SJSA1 (cell line): Measurements from ENCODE around the gene OPRL1. TPM values are rescaled to one million over a fixed set of nuclear protein-coding genes. Genes with fewer than 3 reads are reported as not detected.
A peak's percentile ranks its signal among the peaks of the same experiment; 100 is the strongest.

Experiments used
- DNase-seq, 2 experiments: peaks; one replicate each; pipeline ENCODE4 v3.0.0-alpha.2; 2015 to 2020; ENCODE audit warnings: low spot score in 2 of 2, low read depth in 1 of 2
- H3K27ac ChIP-seq: fragments of 250-450 bp; sonication (Bioruptor Pico); 2 replicates; pipeline ENCODE4 v1.5.1; 2020; ENCODE audit warnings: mild to moderate bottlenecking, moderate library complexity
- H3K27me3 ChIP-seq: fragments of 250-450 bp; sonication (Bioruptor Pico); replicated peaks from 2 replicates; pipeline ENCODE4 v1.5.1; 2020; ENCODE audit warnings: mild to moderate bottlenecking, moderate library complexity
- H3K36me3 ChIP-seq: fragments of 250-450 bp; sonication (Bioruptor Pico); 2 replicates; pipeline ENCODE4 v1.5.1; 2020; ENCODE audit warnings: mild to moderate bottlenecking
- H3K4me1 ChIP-seq: fragments of 250-450 bp; sonication (Bioruptor Pico); replicated peaks from 2 replicates; pipeline ENCODE4 v1.6.1; 2021; ENCODE audit warnings: mild to moderate bottlenecking
- H3K4me3 ChIP-seq: fragments of 250-450 bp; sonication (Bioruptor Pico); 2 replicates; pipeline ENCODE4 v1.5.1; 2020; ENCODE audit warnings: mild to moderate bottlenecking
- H3K9me3 ChIP-seq: fragments of 250-450 bp; sonication (Bioruptor Pico); replicated peaks from 2 replicates; pipeline ENCODE4 v1.5.1; 2020; ENCODE audit warnings: mild to moderate bottlenecking
- total RNA-seq: library from RNA; depleted of rRNA; stranded (reverse); fragments of >200 nt; shearing (Covaris generic); gene quantifications from 2 replicates; pipeline ENCODE4 v1.2.3, GENCODE V29; 2014; rRNA removed

The OPRL1 gene
- total RNA-seq: 0.09 and 0.16 TPM in 2 replicates

DNA sequence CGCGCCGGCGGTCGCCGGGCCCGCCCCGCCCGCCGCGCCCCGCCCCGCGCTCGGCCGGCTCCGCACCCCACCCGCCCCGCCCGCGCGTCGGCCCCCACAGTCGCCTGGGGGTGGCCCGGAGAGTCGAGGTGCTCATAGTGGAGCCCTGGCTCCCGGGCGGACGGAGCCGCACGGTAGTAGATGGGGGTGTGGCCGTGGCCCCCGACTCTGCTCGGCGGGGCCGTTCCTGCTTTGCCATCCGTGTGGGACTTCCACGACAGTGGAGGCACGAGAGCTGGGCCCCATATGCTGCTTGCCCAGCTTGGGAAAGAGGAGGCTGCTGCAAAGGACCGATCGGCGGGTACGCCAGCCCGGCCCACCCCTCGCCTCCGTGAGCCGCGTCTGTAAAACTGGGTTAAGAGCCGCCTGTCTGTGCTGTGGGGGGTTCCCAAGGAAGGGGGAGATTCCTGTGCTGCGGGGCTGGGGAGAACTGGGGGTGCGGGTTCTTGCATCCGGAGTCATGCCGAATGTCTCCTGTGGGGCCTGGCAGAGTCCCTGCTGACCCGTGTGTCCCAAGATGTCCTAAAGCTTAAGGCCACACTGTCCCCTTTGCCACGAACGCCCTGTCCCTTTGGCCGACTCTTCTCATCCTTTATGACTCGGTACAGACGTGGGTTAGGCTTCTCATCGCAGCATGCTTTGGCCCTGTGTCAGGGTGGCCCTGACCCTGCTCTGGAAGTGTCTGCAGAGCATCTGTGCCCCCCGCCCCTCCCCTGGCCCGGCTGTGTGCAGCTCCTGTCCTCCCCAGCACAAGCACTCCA, at the start of gene OPRL1:
TSS of gene OPRL1 (plus strand) at position 70 of the 800 bp plus-strand sequence. CDS start 12,639 bp downstream, outside the sequence.
- Histone ChIP-seq H3K4me3 (peak within 1 kb of the TSS; percentile 60), H3K27me3 (peaks cover 24% of the 10 kb centered on the region), H3K27ac (no peak within 1 kb of the TSS), H3K9me3 (no peaks in the 10 kb centered on the region), H3K4me1 (peaks cover 39% of the 10 kb centered on the region), H3K36me3 (peaks cover 5% of the 10 kb centered on the region; the same call in 1 of the 2 replicates)
- DNase-seq: no peak

DNA sequence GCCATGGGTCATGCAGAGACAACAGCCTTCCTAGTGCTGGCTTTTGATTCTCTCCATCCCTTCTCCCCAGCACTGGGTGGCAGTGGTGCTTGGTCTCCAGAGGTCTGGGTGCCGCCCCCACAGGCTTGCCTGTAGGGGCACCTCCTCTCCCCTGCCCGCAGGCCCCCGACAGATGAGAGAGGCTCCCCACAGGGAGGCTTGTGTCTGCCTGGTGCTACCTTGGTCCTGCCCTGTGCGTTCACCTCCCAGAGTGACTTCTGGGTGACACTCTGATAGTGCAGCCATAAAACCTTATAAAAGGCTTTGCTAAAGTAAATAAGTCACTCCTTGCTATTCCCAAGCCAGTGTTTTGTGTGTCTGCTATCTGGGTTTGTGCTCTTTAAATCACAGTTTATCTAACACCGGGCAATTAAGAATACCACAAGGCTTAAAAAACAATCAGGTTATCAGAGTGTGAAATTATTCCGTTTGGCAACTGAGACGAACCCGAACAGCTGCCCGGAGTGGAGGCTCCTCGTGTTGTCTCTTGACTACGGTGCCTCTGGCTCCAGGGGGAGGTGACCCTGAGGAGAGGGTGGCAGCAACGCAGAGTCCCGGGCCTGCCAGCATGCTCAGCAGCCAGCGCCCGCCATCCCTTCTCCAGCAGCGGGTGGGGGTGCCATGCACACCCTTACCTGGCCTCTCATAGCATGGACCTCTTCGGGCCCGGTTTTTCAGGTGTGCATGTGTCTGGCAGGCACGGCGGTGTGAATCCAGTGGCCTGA, 49.3 kb upstream of the OPRL1 start:
- H3K4me3 ChIP-seq: no peak overlapping the region
- H3K27me3 ChIP-seq: no peaks in the 10 kb centered on the region
- H3K27ac ChIP-seq: no peak overlapping the region
- no peak for DNase-seq
- peaks cover 83% of the 10 kb centered on the region for H3K36me3 ChIP-seq
- H3K4me1 ChIP-seq: no peaks in the 10 kb centered on the region; the same call in 1 of the 2 replicates
- H3K9me3 ChIP-seq: no peaks in the 10 kb centered on the region

DNA sequence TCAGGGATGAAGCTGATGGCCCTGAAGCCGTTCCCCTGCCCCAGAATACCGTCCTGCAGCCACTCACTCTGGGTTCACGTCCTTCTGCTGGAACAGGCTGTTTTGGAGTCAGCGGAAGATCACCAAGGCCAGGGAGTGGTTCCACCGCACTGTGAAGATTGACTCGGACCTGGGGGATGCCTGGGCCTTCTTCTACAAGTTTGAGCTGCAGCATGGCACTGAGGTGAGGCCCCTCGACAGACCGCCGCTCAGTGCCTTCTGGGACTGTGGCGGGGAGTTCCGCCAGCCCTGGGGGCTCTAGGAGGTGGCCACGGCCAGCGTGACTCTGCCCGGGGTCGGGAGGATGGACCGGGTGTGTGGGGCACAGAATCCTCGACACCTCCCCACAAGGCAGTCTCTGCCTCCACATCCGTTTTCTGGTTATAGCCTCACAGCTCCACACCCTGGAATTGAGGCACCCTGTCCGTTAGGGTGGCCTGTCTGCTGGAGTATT, 48.0 kb upstream of the OPRL1 start:
- H3K4me3 ChIP-seq: no peak overlapping the region
- no peaks in the 10 kb centered on the region for H3K9me3 ChIP-seq
- H3K4me1 ChIP-seq: no peaks in the 10 kb centered on the region; the same call in 1 of the 2 replicates
- H3K27me3 ChIP-seq: no peaks in the 10 kb centered on the region
- H3K36me3 ChIP-seq: peaks cover 73% of the 10 kb centered on the region
- no peak overlapping the region for H3K27ac ChIP-seq
- DNase-seq: no peak

DNA sequence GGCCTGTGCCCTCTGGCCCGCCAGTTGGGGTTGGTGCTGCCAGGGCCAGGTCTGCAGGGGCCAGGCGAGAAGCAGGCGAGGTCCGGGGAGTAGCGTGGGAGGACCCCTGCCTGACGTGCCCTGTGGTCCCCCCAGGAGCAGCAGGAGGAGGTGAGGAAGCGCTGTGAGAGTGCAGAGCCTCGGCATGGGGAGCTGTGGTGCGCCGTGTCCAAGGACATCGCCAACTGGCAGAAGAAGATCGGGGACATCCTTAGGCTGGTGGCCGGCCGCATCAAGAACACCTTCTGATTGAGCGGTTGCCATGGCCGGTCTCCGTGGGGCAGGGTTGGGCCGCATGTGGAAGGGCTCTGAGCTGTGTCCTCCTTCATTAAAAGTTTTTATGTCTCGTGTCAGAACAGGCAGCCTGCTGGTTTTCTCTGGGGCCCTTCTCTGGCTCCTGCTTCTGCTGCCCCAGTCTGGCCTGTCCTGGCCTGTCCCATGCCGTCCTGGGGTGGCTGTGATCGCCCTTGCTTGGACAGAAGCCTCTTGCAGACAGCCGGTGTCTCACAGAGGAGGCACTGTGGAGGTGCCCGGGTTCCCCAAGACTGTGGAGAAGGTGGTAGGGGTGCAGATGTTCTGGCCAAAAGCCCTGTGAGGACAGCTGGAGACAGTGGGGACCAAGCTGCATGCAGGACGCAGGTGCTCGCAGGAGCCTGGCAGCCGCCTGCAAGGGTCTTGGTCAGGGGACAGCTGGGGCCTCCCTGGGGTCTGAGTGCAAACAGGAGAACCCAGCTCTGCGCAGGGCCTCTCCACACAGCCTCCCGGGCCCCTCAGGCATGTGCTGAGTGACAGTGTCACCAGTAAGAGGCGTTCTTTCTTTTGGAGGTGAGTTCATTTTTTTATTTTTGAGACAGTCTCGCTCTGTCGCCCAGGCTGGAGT, 46.9 kb upstream of the OPRL1 start:
- Histone ChIP-seq H3K4me1 (peaks cover 3% of the 10 kb centered on the region), H3K27me3 (peaks cover 6% of the 10 kb centered on the region; the same call in 1 of the 2 replicates), H3K36me3 (peaks cover 62% of the 10 kb centered on the region), H3K4me3 (no peak overlapping the region), H3K9me3 (no peaks in the 10 kb centered on the region), H3K27ac (no peak overlapping the region)
- no peak for DNase-seq

DNA sequence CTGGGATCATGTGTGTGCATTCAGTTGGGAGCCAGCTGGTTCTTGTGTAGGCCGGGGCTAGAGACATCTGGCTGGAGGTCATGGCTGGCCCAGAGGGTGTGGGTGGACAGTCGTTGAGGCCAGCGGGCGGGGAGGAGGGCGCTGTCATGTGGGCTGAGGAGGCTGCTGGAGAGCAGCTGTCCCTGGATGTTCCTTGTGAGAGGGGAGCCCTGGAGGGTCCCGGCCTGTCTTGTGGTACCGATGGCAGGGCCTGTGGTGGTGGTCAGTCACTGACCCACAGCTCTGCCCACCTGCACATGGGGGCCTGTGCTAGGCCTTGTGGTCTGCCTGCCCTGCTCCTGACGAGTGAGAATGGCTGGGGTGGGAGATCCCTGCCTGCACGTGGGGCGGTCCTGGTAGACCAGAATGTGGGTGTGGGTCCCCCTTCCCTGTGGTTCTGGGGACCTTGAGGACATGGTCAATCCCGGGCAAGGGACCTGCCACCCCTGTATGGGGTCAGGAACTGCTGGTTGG, 45.8 kb upstream of the OPRL1 start:
- DNase-seq: no peak
- no peaks in the 10 kb centered on the region for H3K9me3 ChIP-seq
- H3K27me3 ChIP-seq: peaks cover 6% of the 10 kb centered on the region; the same call in 1 of the 2 replicates
- H3K36me3 ChIP-seq: peaks cover 51% of the 10 kb centered on the region
- no peak overlapping the region for H3K4me3 ChIP-seq
- no peak overlapping the region for H3K27ac ChIP-seq
- peaks cover 14% of the 10 kb centered on the region for H3K4me1 ChIP-seq

DNA sequence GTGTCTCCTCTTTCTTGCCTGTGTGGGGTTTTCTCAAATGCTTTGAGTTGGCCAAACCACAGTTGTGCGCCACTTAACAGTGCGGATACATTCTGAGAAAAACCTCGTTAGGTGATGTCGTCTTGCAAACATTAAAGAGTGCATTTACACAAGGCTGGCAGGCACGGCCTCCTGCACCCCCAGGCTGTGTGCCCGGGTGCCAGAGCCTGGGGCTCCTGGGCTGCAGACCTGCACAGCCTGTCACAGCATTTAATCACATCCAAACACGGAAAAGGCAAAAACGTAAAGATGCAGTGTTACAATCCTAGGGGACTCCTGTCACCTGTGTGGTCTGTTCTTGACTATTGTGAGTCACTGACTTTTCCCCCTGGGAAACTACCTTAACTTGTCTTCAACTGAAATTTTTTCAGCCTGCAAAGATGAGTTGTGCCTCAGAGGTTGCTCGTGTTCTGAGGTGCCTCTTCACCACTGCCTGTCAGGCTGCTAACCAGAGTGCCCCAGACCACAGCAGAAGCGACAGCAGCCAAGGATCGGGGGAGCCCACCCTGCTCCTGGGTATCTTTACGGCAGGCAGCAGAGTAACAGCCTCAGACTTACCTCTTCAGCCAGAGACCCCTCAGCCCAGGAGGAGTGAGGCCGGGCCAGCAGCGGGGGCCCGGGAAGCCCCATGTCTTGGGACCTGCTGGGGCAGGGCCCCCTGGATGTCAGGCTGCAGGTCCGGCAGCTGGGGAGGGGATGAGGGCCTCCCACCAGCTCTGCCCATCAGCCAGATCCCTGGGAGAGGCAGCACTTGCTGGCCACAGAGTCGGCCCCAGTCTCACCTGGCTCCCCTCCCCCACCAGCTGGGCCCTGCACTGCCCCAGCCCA, 44.6 kb upstream of the OPRL1 start:
- Histone ChIP-seq H3K9me3 (no peaks in the 10 kb centered on the region), H3K36me3 (peaks cover 41% of the 10 kb centered on the region), H3K27ac (no peak overlapping the region), H3K27me3 (peaks cover 6% of the 10 kb centered on the region; the same call in 1 of the 2 replicates), H3K4me1 (peaks cover 19% of the 10 kb centered on the region), H3K4me3 (no peak overlapping the region)
- no peak for DNase-seq

DNA sequence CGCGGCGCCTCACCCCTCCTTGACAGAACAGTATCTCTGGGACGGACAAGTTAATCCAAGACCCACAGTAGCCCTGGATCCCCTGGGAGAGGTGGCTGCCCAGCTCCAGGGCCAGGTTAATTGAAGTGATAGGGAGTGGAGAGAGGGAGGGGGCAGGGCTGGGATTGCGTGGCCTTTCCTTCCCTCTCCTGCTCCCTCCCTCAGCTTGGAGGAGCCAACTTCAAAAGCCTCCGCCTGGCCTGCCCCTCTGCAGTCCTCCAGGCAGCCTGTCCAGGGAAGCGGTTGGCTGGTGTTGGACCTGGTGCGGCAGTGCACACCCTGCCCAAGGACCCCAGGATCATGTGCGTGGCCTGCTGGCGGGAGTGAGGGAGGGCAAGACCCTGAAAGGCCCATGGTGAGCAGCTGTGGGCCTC, 43.9 kb upstream of the OPRL1 start, which contains the start of gene C20orf204:
TSS of gene C20orf204 (plus strand) at position 250 of the 413 bp plus-strand sequence. CDS start at position 392, 142 bp downstream.
- H3K4me1 ChIP-seq: peaks cover 19% of the 10 kb centered on the region
- H3K4me3 ChIP-seq: no peak within 1 kb of the TSS
- no peaks in the 10 kb centered on the region for H3K9me3 ChIP-seq
- no peak within 1 kb of the TSS for H3K27ac ChIP-seq
- H3K36me3 ChIP-seq: peaks cover 35% of the 10 kb centered on the region
- no peak for DNase-seq
- peaks cover 6% of the 10 kb centered on the region; the same call in 1 of the 2 replicates for H3K27me3 ChIP-seq

DNA sequence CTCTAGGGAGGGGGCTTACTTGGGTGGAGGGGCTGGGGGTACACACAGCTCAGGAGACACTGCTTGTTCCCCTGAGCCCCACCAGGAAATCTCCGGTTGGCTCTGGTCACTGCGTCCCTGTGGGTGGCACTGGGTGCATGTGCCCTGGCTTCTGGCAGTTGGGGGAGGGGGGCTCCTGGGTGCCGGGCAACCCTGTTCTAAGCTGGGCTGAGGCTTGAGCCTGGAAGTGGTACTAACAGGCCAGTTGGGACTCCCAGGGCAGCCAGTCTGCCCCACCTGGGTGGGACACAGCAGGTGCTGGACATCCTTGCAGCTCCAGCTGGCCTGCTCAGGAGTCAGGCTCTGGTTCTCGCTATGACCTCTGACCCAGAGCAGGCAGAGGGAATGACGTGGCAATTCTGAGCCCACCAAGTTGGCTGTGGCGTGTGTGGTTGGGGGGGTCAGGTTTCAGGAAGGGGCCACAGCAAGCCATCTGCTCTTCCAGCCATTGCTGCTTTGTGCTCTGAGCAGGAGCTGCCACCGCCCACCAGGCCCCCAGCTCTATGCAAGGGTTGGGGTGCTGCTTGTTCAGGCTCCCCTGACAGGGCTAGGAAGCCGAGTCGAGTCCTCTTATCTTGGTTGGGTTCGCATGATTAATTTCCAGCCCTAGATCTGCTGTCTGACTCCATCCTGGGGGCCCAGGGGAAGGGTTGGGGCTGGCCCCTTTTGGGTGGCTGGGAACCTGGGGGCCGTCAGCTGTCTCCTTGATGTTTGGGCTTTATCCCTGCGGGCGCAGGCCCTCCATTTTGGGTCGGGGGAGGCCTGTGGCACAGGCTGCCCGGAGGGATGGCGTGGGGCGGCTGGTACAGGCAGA, 43.3 kb upstream of the OPRL1 start:
- Histone ChIP-seq H3K4me1 (peaks cover 19% of the 10 kb centered on the region), H3K36me3 (peaks cover 31% of the 10 kb centered on the region), H3K9me3 (no peaks in the 10 kb centered on the region), H3K27me3 (peaks cover 6% of the 10 kb centered on the region; the same call in 1 of the 2 replicates), H3K27ac (no peak overlapping the region), H3K4me3 (no peak overlapping the region)
- DNase-seq: no peak

DNA sequence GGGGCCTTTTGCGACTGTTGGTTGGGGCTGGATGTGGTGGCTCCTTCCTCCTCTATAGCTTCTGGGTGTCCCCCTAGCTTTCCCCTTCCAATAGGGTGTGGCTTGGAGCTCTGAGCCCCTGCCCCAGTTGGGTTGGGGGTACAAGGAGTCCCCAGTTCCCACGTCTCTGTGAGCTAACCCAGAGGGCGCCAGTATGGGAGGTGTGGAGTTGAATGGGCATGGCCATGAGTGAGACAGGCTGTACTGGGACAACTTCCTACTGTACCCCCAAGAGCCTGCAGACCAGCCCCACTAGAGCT, 42.7 kb upstream of the OPRL1 start:
- DNase-seq: no peak
- H3K27ac ChIP-seq: no peak overlapping the region
- H3K36me3 ChIP-seq: peaks cover 26% of the 10 kb centered on the region
- peaks cover 9% of the 10 kb centered on the region; the same call in 1 of the 2 replicates for H3K27me3 ChIP-seq
- peaks cover 21% of the 10 kb centered on the region for H3K4me1 ChIP-seq
- no peak overlapping the region for H3K4me3 ChIP-seq
- H3K9me3 ChIP-seq: no peaks in the 10 kb centered on the region

DNA sequence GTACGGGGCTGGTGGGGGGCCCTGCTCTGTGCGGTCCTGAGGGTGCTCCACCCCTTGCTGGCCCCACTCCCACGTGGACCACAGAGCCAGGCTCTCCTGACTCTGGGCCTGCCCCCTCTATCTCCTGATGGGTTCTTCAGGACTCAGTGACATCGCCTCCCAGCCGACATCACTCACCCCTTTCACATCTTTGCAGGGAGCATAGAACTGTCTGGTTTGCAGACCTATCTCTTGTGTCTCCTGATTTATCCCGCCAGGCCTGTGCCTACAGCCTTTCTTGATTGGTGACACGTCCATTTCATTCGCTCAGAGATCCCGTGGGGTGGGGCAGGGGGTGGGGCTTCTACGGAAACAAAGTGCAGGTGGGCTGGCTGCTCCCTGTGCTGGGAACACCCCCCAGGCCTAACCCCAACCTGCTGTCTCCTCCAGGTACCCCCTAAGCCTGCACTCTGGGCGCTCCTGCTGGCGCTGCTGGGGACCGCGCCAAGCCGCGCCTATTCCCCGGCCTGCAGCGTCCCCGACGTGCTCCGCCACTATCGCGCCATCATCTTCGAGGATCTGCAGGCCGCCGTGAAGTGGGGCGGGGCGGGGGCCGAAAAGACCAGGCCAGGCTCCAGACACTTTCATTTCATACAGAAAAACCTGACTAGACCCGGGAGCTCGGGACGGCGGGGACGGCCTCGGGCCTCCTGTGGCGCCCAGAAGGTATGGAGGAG, 42.2 kb upstream of the OPRL1 start:
- no peaks in the 10 kb centered on the region for H3K9me3 ChIP-seq
- peaks cover 12% of the 10 kb centered on the region; the same call in 1 of the 2 replicates for H3K27me3 ChIP-seq
- H3K4me1 ChIP-seq: peaks cover 24% of the 10 kb centered on the region
- H3K36me3 ChIP-seq: peaks cover 21% of the 10 kb centered on the region
- H3K27ac ChIP-seq: no peak overlapping the region
- H3K4me3 ChIP-seq: no peak overlapping the region
- DNase-seq: no peak

DNA sequence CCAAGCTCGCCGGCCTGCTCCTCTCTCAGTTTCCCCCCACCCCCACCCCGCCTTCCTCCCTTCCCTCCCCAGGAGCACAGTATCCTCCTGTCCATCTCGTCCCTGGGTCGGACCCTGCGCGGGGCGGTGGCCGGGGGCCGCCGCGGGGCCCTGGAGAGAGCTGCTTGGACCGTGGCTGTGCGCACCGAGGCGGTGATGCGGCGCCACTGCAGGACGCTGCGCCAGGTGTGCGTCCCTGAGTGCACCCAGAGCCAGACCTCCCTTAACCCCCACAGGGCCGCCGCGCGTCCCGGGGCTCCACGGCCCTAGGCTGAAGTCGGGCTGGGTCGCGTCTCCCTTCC, 41.7 kb upstream of the OPRL1 start:
- H3K27me3 ChIP-seq: peaks cover 12% of the 10 kb centered on the region; the same call in 1 of the 2 replicates
- peak overlapping the region; percentile 38 for H3K4me3 ChIP-seq
- H3K27ac ChIP-seq: no peak overlapping the region
- peaks cover 17% of the 10 kb centered on the region for H3K36me3 ChIP-seq
- H3K4me1 ChIP-seq: peaks cover 24% of the 10 kb centered on the region
- DNase-seq: no peak
- no peaks in the 10 kb centered on the region for H3K9me3 ChIP-seq
